ENCODE measurements around the gene HIF1AN. TPM values are rescaled to one million over a fixed set of nuclear protein-coding genes. Genes with fewer than 3 reads are reported as not detected.

The HIF1AN gene
- total RNA-seq, 1 donor from 2014 or later = 53.7 TPM

DNA sequence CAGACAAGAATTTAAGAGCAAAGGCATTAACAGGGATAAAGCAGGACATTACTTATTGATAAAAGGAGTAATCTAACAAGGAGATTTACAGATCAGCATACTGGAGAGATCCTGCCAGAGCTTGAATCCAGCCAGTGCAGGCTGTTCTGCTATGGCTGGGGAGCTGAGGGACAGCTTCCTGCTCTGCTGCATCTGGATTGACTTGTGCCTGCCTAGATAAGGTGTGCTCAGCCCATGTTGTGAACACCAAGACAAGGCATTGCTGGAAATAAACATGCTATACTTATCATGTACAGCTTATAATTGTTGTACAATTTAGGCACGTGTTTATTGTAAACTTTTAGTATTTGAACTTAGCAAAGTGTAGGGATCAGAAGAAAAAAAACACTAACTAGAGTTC lies 71.7 kb downstream of the HIF1AN start:
- intact Hi-C loops (cut with DNase I) = no loop called here
- DNase-seq (ENCODE audit: low spot score) = no peak

Other genes with a start within 250 kb of the HIF1AN start
- gene BLOC1S2, start 249.3 kb upstream of the HIF1AN start, total RNA-seq = 27.8 TPM
- not detected for gene PKD2L1, start 205.7 kb upstream of the HIF1AN start, total RNA-seq
- gene SCD, start 188.7 kb upstream of the HIF1AN start, total RNA-seq = 16.8 TPM
- not detected for gene WNT8B, start 72.9 kb upstream of the HIF1AN start, total RNA-seq
- gene SEC31B, start 16.1 kb upstream of the HIF1AN start, total RNA-seq = 7.4 TPM
- gene NDUFB8, start 6.1 kb upstream of the HIF1AN start, total RNA-seq = 351 TPM
- gene PAX2, start 209.6 kb downstream of the HIF1AN start, total RNA-seq = not detected

All from cardiac septum (tissue), 1 donor.